Esophagus muscularis mucosa (tissue), 4 donors: Measurements from ENCODE around the gene HHIPL1. TPM values are rescaled to one million over a fixed set of nuclear protein-coding genes. Genes with fewer than 3 reads are reported as not detected.
A peak's percentile ranks its signal among the peaks of the same experiment; 100 is the strongest.

Source experiments
- DNase-seq: peaks from one replicate; pipeline ENCODE4 v3.0.0-alpha.2; 2017; ENCODE audit errors: extremely low spot score
- H3K27ac ChIP-seq, 4 donors: fragments of 200-600 bp; sonication (generic); replicated peaks in 1 of 4; 1 replicate in 3 of 4; 2 replicates in 1 of 4; pipeline ENCODE4 v1.5.1; 2016 to 2019; ENCODE audit warnings: mild to moderate bottlenecking in 1 of 4
- H3K27me3 ChIP-seq, 4 donors: fragments of 200-600 bp; sonication (generic); one replicate each; pipeline versions ENCODE4 v1.5.1 to v1.6.0; 2016 to 2019
- H3K36me3 ChIP-seq, 4 donors: fragments of 200-600 bp; sonication (generic); one replicate each; pipeline ENCODE4 v1.5.1; 2016 to 2019
- H3K4me1 ChIP-seq, 4 donors: fragments of 200-600 bp; sonication (generic); one replicate each; pipeline ENCODE4 v1.5.1; 2016 to 2019
- H3K4me3 ChIP-seq, 4 donors: fragments of 200-600 bp; sonication (generic); 1 replicate in 2 of 4; 2 replicates in 2 of 4; pipeline ENCODE4 v1.5.1; 2016 to 2019; ENCODE audit warnings: mild to moderate bottlenecking in 4 of 4, moderate library complexity in 1 of 4
- H3K9me3 ChIP-seq, 4 donors: fragments of 200-600 bp; sonication (generic); 1 replicate in 3 of 4; 2 replicates in 1 of 4; pipeline ENCODE4 v1.5.1; 2016 to 2019
- EP300 ChIP-seq: sonication (generic); formaldehyde crosslinking; IDR thresholded peaks from one replicate; pipeline ENCODE4 v1.6.1; 2017; ENCODE audit warnings: antibody characterized with exemption
- POLR2A ChIP-seq: fragments of 450-650 bp; IDR thresholded peaks from one replicate; pipeline ENCODE4 v1.6.1; 2017; ENCODE audit warnings: antibody characterized with exemption, moderate library complexity, mild to moderate bottlenecking, low read depth
- POLR2AphosphoS5 ChIP-seq, 2 donors: sonication (generic); formaldehyde crosslinking; IDR thresholded peaks; one replicate each; pipeline ENCODE4 v1.6.1; 2017; ENCODE audit warnings: antibody characterized with exemption in 2 of 2
- WGBS: methylation state at CpG from one replicate; pipeline ENCODE4 v1.1.5; 2018; 5-methylcytosine and 5-hydroxymethylcytosine counted together
- intact Hi-C: fragments of 100-400 bp; cut with DNase I; formaldehyde crosslinking; loops from one replicate; pipeline ENCODE4 v1.15.1; 2023
- total RNA-seq, 4 donors: library from RNA; depleted of rRNA; stranded (reverse); fragments of >200 nt; gene quantifications; one replicate each; pipeline versions ENCODE4 v1.1.0 to v1.2.1, GENCODE V29; 2016
- TF ChIP-seq, protein P1 (sequence below), 3 experiments: fragments of 200-600 bp in 2 of 3; fragments of 450-650 bp in 1 of 3; sonication (generic) in 2 of 3; IDR thresholded peaks; one replicate each; pipeline ENCODE4 v1.5.1; 2017 to 2019; ENCODE audit warnings: antibody characterized with exemption in 3 of 3, mild to moderate bottlenecking in 2 of 3, moderate library complexity in 1 of 3

The HHIPL1 gene
- total RNA-seq, 4 donors from 2014 or later, result 4.2 to 9.1 (median 5.9) TPM

GRCh38 chr14:99672506-99673304, 27.8 kb downstream of the HHIPL1 start:
- H3K36me3 ChIP-seq, result peaks cover 0 to 23% (median 7%) of the 10 kb centered on the region in 4 donors
- DNase-seq, result no peak
- TF ChIP-seq POLR2A (no peak), EP300 (no peak), POLR2AphosphoS5 (IDR thresholded peaks at IDR 0.05) (no peak)
- TF ChIP-seq, protein P1, sequence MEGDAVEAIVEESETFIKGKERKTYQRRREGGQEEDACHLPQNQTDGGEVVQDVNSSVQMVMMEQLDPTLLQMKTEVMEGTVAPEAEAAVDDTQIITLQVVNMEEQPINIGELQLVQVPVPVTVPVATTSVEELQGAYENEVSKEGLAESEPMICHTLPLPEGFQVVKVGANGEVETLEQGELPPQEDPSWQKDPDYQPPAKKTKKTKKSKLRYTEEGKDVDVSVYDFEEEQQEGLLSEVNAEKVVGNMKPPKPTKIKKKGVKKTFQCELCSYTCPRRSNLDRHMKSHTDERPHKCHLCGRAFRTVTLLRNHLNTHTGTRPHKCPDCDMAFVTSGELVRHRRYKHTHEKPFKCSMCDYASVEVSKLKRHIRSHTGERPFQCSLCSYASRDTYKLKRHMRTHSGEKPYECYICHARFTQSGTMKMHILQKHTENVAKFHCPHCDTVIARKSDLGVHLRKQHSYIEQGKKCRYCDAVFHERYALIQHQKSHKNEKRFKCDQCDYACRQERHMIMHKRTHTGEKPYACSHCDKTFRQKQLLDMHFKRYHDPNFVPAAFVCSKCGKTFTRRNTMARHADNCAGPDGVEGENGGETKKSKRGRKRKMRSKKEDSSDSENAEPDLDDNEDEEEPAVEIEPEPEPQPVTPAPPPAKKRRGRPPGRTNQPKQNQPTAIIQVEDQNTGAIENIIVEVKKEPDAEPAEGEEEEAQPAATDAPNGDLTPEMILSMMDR (IDR thresholded peaks at IDR 0.05), result no peak
- peaks cover 0 to 6% (median 0%) of the 10 kb centered on the region in 4 donors for H3K27me3 ChIP-seq
- H3K4me1 ChIP-seq, result peaks cover 0 to 8% (median 3%) of the 10 kb centered on the region in 4 donors
- intact Hi-C loops, result no loop called here
- WGBS, result 77% methylated on average over 11 of the region's 11 CpGs
- peaks cover 0 to 7% (median 3%) of the 10 kb centered on the region in 4 donors for H3K9me3 ChIP-seq
- no peak overlapping the region for H3K4me3 ChIP-seq
- peak overlapping the region in 1 of 4 donors; percentile 32 for H3K27ac ChIP-seq

- 86% methylated on average over 6 of the region's 8 CpGs for WGBS
- Histone ChIP-seq H3K36me3 (peaks cover 0 to 15% (median 4%) of the 10 kb centered on the region in 4 donors), H3K27ac (no peak overlapping the region), H3K9me3 (peaks cover 0 to 15% (median 9%) of the 10 kb centered on the region in 4 donors), H3K4me3 (no peak overlapping the region), H3K4me1 (peaks cover 0 to 8% (median 3%) of the 10 kb centered on the region in 4 donors), H3K27me3 (peaks cover 0 to 6% (median 0%) of the 10 kb centered on the region in 4 donors)
- intact Hi-C loops, result no loop called here
- TF ChIP-seq POLR2A, result no peak
- TF ChIP-seq EP300, result no peak
- TF ChIP-seq, protein P1 (IDR thresholded peaks at IDR 0.05), result no peak
- no peak for TF ChIP-seq POLR2AphosphoS5 (IDR thresholded peaks at IDR 0.05)
- DNase-seq, result no peak
Measured at GRCh38 chr14:99673305-99674063, 28.6 kb downstream of the HHIPL1 start.

- Histone ChIP-seq H3K27me3 (peaks cover 0 to 6% (median 0%) of the 10 kb centered on the region in 4 donors), H3K4me3 (no peak overlapping the region), H3K9me3 (peaks cover 0 to 20% (median 10%) of the 10 kb centered on the region in 4 donors), H3K4me1 (peaks cover 0 to 8% (median 3%) of the 10 kb centered on the region in 4 donors), H3K27ac (no peak overlapping the region), H3K36me3 (peaks cover 0 to 9% (median under 1%) of the 10 kb centered on the region in 4 donors)
- intact Hi-C loops, result no loop called here
- TF ChIP-seq POLR2AphosphoS5 (IDR thresholded peaks at IDR 0.05) (no peak), POLR2A (no peak), EP300 (no peak)
- TF ChIP-seq, protein P1 (IDR thresholded peaks at IDR 0.05), result no peak
- 83% methylated on average over 9 of the region's 9 CpGs for WGBS
- DNase-seq, result no peak
Measured at GRCh38 chr14:99674064-99674650, 29.2 kb downstream of the HHIPL1 start.

- no peak for DNase-seq
- intact Hi-C loops, result no loop called here
- peaks cover 0 to 21% (median 10%) of the 10 kb centered on the region in 4 donors for H3K9me3 ChIP-seq
- H3K27me3 ChIP-seq, result peaks cover 0 to 6% (median 0%) of the 10 kb centered on the region in 4 donors
- H3K4me1 ChIP-seq, result peaks cover 0 to 8% (median 3%) of the 10 kb centered on the region in 4 donors
- WGBS, result 100% methylated on average over 4 of the region's 60 CpGs
- peaks cover 0 to 4% (median 0%) of the 10 kb centered on the region in 4 donors for H3K36me3 ChIP-seq
- no peak for TF ChIP-seq POLR2A
- TF ChIP-seq POLR2AphosphoS5 (IDR thresholded peaks at IDR 0.05), result no peak
- H3K27ac ChIP-seq, result no peak overlapping the region
- no peak overlapping the region for H3K4me3 ChIP-seq
Measured at GRCh38 chr14:99674776-99675381, 29.9 kb downstream of the HHIPL1 start.
